Measurements from ENCODE around the gene ZNF354C.

The ZNF354C gene

DNA sequence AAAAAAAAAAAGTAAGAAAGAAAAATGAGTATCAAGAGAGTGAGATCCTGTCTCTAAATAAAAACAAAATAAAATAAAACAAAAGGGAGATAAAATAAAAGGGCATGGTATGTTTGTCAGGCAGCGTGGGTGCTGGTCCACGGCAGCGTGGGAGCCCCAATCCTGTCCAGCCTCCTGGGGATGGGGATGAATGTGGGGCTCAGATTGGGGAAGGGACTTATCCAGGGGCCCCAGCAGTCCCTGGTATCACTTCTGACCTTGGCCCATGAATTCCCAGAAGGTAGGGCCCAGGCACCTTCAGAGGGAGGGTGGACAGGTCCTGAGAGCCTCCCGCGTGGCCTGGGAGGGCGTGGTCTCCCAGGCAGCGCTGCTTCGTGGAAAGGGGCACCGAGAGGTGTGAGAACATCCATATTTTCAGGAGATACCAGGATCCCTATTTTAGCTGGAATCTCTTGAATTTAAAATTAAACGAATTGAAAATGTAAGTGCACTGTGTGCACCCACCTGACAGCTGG, 71.2 kb downstream of the ZNF354C start:
- no peak for TF ChIP-seq CTCF (IDR thresholded peaks at IDR 0.05; ENCODE audit: low read depth, low read length)
- TF ChIP-seq POLR2A (IDR thresholded peaks at IDR 0.05; ENCODE audit: extremely low read depth, insufficient read length), result no peak
- TF ChIP-seq, protein P1, sequence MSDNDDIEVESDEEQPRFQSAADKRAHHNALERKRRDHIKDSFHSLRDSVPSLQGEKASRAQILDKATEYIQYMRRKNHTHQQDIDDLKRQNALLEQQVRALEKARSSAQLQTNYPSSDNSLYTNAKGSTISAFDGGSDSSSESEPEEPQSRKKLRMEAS (IDR thresholded peaks at IDR 0.05; ENCODE audit: low read depth, low read length), result no peak
- TF ChIP-seq MYC (IDR thresholded peaks at IDR 0.05; ENCODE audit: low read depth, low read length), result no peak
- DNase-seq (ENCODE audit: low read depth), result no peak
- H3K4me3 ChIP-seq (ENCODE audit: low read depth, low read length), result no peak overlapping the region

GRCh38 chr5:179131886-179132585, 71.9 kb downstream of the ZNF354C start:
- no peak overlapping the region for H3K4me3 ChIP-seq (ENCODE audit: low read depth, low read length)
- TF ChIP-seq, protein P1 (IDR thresholded peaks at IDR 0.05; ENCODE audit: low read depth, low read length), result no peak
- no peak for TF ChIP-seq MYC (IDR thresholded peaks at IDR 0.05; ENCODE audit: low read depth, low read length)
- no peak for TF ChIP-seq POLR2A (IDR thresholded peaks at IDR 0.05; ENCODE audit: extremely low read depth, insufficient read length)
- no peak for TF ChIP-seq CTCF (IDR thresholded peaks at IDR 0.05; ENCODE audit: low read depth, low read length)
- DNase-seq (ENCODE audit: low read depth), result no peak

- TF ChIP-seq, protein P1 (IDR thresholded peaks at IDR 0.05; ENCODE audit: low read depth, low read length), result no peak
- TF ChIP-seq CTCF (IDR thresholded peaks at IDR 0.05; ENCODE audit: low read depth, low read length) (no peak), MYC (IDR thresholded peaks at IDR 0.05; ENCODE audit: low read depth, low read length) (no peak), POLR2A (IDR thresholded peaks at IDR 0.05; ENCODE audit: extremely low read depth, insufficient read length) (no peak)
- no peak overlapping the region for H3K4me3 ChIP-seq (ENCODE audit: low read depth, low read length)
- no peak for DNase-seq (ENCODE audit: low read depth)
These were observed 72.6 kb downstream of the ZNF354C start for GRCh38 chr5:179132586-179133355.

Measured in NB4 (cell line).